GM12878 (cell line): ENCODE results near the gene LOXL3. TPM values are rescaled to one million over a fixed set of nuclear protein-coding genes. Genes with fewer than 3 reads are reported as not detected.

Source experiments
- CEBPB ChIP-seq, 2 experiments: fragments of 150-350 bp in 1 of 2; IDR thresholded peaks; 2 replicates each; pipeline ENCODE4 v1.6.1; 2012 to 2014; ENCODE audit warnings: low read depth in 2 of 2, low read length in 2 of 2, borderline replicate concordance in 1 of 2, inconsistent platforms in 1 of 2
- EP300 ChIP-seq, 2 experiments: fragments of 150-350 bp in 1 of 2; IDR thresholded peaks; 2 replicates each; pipeline ENCODE4 v1.6.1; 2011 to 2012; ENCODE audit warnings: low read depth in 2 of 2, low read length in 2 of 2, borderline replicate concordance in 1 of 2, improper control_type of control experiment in 1 of 2, inconsistent platforms in 1 of 2; ENCODE audit not compliant: control insufficient read depth in 1 of 2
- TAF1 ChIP-seq: IDR thresholded peaks from 2 replicates; pipeline ENCODE4 v1.6.1; 2011; ENCODE audit warnings: mild to moderate bottlenecking, low read depth, low read length, borderline replicate concordance
- polyA plus RNA-seq, 11 experiments: library from polyadenylated mRNA; depleted of rRNA in 4 of 11; unstranded in 6 of 11; stranded (reverse) in 5 of 11; fragments of >200 nt; fragmentation: Nextera tagmentation in 4 of 11; fragmentation: Illumina TruSeq in 1 of 11; extraction: Ambion mirVana in 4 of 11; extraction: Trizol in 1 of 11; gene quantifications; 1 replicate in 1 of 11; 2 replicates in 10 of 11; pipeline versions ENCODE4 v1.2.1 to v1.2.3, GENCODE V29; 2011 to 2016; ENCODE audit warnings: inconsistent platforms in 2 of 11, missing spikeins in 2 of 11, low read depth in 1 of 11
- total RNA-seq, 4 experiments: library from RNA; depleted of rRNA in 3 of 4; stranded (reverse); fragments of >200 nt in 3 of 4; fragmentation: Illumina TruSeq in 1 of 4; extraction: Trizol in 1 of 4; gene quantifications; 2 replicates each; pipeline versions ENCODE4 v1.2.1 to v1.2.3, GENCODE V29; 2013 to 2021
- TF ChIP-seq, protein P1 (sequence below): fragments of 450-650 bp; formaldehyde crosslinking; IDR thresholded peaks from 2 replicates; pipeline ENCODE4 v1.4.0; 2020; ENCODE audit warnings: mild to moderate bottlenecking, moderate library complexity
- TF ChIP-seq, protein P2 (sequence below): IDR thresholded peaks from 2 replicates; pipeline ENCODE4 v1.6.1; 2011; ENCODE audit warnings: low read depth, mild to moderate bottlenecking, low read length, moderate library complexity, borderline replicate concordance; ENCODE audit errors: extremely low read depth

LOXL3 gene
- total and polyA plus RNA-seq, 10 of the 15 experiments (the other 5 are each of a cell fraction or from before 2014, with no cell fraction given) = 6.2 to 40.9 (median 23.3) TPM

DNA sequence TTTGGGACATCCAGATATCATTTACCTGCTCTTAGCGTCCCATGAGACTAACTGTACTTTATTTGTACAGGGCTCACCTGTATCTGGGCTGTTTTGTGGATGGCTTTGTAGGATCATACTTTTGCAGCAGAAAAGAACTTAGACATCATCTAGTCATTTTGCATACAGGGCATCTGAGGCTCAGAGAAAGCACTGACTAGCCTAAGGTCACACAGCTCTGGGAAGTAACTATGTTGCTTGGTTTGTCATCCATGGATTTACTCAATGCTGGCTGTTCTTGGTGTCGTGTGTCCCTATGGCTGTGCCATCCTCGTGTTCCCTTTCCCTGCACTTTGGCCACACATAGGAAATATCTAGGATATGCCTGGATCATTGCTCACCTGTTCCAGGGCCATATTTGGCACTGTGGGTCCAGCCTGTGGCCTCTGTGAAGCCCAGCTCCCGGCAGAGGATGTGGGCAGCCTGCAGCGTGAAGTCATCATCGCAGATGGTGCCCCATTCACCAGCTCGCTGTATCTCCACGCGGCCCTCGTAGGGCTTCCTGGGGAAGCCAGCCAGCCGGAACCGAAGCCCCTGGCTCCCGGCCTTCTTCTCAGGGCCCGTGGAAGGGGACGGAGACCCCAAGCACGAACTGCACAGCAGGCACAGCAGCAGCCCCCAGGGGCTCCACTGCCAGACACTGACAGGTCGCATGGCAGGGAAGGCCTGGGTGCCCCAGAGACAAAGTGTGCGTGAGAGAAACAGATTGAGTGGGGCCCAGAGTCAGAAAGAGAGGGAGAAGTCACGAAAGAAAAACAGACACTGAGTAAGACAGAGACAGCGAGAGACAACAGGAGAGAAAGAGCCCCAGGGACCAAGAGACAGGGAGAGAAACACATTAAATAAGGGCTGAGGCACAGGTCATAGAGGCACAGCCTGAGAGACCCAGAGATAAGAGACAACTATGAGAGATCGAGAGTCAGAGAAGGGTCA lies 1.5 kb downstream of the LOXL3 start (continued):
- TF ChIP-seq EP300 (IDR thresholded peaks at IDR 0.05; ENCODE audit: borderline replicate concordance in 1 of 2, control insufficient read depth in 1 of 2, low read depth in 2 of 2, low read length in 2 of 2) (no peak; a peak in 1 of 4 replicates), TAF1 (0 out of 2 replicates have a peak, but pooled peaks have one; percentile 11), CEBPB (IDR thresholded peaks at IDR 0.05; ENCODE audit: borderline replicate concordance in 1 of 2, low read depth in 2 of 2, low read length in 2 of 2) (no peak)
- TF ChIP-seq, protein P1, sequence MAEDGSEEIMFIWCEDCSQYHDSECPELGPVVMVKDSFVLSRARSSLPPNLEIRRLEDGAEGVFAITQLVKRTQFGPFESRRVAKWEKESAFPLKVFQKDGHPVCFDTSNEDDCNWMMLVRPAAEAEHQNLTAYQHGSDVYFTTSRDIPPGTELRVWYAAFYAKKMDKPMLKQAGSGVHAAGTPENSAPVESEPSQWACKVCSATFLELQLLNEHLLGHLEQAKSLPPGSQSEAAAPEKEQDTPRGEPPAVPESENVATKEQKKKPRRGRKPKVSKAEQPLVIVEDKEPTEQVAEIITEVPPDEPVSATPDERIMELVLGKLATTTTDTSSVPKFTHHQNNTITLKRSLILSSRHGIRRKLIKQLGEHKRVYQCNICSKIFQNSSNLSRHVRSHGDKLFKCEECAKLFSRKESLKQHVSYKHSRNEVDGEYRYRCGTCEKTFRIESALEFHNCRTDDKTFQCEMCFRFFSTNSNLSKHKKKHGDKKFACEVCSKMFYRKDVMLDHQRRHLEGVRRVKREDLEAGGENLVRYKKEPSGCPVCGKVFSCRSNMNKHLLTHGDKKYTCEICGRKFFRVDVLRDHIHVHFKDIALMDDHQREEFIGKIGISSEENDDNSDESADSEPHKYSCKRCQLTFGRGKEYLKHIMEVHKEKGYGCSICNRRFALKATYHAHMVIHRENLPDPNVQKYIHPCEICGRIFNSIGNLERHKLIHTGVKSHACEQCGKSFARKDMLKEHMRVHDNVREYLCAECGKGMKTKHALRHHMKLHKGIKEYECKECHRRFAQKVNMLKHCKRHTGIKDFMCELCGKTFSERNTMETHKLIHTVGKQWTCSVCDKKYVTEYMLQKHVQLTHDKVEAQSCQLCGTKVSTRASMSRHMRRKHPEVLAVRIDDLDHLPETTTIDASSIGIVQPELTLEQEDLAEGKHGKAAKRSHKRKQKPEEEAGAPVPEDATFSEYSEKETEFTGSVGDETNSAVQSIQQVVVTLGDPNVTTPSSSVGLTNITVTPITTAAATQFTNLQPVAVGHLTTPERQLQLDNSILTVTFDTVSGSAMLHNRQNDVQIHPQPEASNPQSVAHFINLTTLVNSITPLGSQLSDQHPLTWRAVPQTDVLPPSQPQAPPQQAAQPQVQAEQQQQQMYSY (CRISPR knock-in tag) = no peak
- TF ChIP-seq, protein P2, sequence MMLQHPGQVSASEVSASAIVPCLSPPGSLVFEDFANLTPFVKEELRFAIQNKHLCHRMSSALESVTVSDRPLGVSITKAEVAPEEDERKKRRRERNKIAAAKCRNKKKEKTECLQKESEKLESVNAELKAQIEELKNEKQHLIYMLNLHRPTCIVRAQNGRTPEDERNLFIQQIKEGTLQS = no peak
